ENCODE results near the gene NKAIN2. TPM values are rescaled to one million over a fixed set of nuclear protein-coding genes. Genes with fewer than 3 reads are reported as not detected.

NKAIN2 gene
- total RNA-seq, 1 donor from 2014 or later: not detected

DNA sequence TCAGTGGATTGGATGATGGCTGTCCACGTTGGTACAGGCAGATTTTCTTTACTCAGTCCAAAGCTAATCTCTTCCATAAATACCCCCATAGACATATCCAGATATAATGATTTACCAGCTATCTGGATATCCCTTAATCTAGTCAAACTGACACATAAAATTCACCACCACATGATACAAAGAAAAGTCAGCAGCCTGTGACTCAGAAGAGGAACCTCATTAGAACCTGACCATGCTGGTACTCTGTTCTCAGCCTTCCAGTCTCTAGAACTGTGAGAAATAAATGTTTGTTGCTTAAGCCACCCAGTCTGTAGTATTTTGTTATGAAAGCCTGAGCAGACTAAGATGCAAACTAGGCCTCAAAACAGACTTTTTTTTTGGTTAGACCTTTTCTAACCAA, 727.3 kb downstream of the NKAIN2 start:
- H3K4me3 ChIP-seq (ENCODE audit: low read depth, low read length): no peak overlapping the region
- no peaks in the 10 kb centered on the region for H3K36me3 ChIP-seq (ENCODE audit: control insufficient read depth, insufficient read depth, low read length)
- TF ChIP-seq, protein P1, sequence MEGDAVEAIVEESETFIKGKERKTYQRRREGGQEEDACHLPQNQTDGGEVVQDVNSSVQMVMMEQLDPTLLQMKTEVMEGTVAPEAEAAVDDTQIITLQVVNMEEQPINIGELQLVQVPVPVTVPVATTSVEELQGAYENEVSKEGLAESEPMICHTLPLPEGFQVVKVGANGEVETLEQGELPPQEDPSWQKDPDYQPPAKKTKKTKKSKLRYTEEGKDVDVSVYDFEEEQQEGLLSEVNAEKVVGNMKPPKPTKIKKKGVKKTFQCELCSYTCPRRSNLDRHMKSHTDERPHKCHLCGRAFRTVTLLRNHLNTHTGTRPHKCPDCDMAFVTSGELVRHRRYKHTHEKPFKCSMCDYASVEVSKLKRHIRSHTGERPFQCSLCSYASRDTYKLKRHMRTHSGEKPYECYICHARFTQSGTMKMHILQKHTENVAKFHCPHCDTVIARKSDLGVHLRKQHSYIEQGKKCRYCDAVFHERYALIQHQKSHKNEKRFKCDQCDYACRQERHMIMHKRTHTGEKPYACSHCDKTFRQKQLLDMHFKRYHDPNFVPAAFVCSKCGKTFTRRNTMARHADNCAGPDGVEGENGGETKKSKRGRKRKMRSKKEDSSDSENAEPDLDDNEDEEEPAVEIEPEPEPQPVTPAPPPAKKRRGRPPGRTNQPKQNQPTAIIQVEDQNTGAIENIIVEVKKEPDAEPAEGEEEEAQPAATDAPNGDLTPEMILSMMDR (IDR thresholded peaks at IDR 0.05; ENCODE audit: insufficient read depth, low read length, poor library complexity, severe bottlenecking): no peak
- no peak for DNase-seq (ENCODE audit: low read depth)
- H3K27me3 ChIP-seq (ENCODE audit: control insufficient read depth, insufficient read depth, low read length): no peaks in the 10 kb centered on the region

- TF ChIP-seq, protein P1 (IDR thresholded peaks at IDR 0.05; ENCODE audit: insufficient read depth, low read length, poor library complexity, severe bottlenecking): no peak
- no peaks in the 10 kb centered on the region for H3K36me3 ChIP-seq (ENCODE audit: control insufficient read depth, insufficient read depth, low read length)
- H3K4me3 ChIP-seq (ENCODE audit: low read depth, low read length): no peak overlapping the region
- no peaks in the 10 kb centered on the region for H3K27me3 ChIP-seq (ENCODE audit: control insufficient read depth, insufficient read depth, low read length)
- DNase-seq (ENCODE audit: low read depth): no peak
Measured at GRCh38 chr6:124535299-124535698, 731.6 kb downstream of the NKAIN2 start.

DNA sequence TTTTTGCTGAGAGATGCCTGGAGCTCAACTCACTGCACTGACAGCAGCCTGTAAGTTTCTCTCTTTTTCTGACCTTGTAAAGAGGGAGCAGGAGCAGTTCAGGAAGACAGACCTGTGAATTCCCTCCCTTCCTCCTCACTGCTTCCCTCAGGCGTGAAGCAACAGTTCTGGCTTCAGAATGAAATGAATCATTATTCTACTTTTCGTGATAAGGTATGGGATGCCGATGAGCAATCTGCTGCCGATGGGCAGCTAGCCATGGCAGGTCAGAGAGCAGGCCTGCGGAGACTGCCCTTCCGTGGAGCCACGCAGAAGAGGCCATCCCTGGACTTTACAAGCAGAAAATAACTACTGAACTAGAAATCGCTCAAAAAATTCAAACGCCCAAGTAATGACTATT, 732.1 kb downstream of the NKAIN2 start:
- Histone ChIP-seq H3K27me3 (ENCODE audit: control insufficient read depth, insufficient read depth, low read length) (no peaks in the 10 kb centered on the region), H3K36me3 (ENCODE audit: control insufficient read depth, insufficient read depth, low read length) (no peaks in the 10 kb centered on the region), H3K4me3 (ENCODE audit: low read depth, low read length) (no peak overlapping the region)
- DNase-seq (ENCODE audit: low read depth): peak; percentile 29
- TF ChIP-seq, protein P1 (IDR thresholded peaks at IDR 0.05; ENCODE audit: insufficient read depth, low read length, poor library complexity, severe bottlenecking): no peak

- TF ChIP-seq, protein P1 (IDR thresholded peaks at IDR 0.05; ENCODE audit: insufficient read depth, low read length, poor library complexity, severe bottlenecking): no peak
- no peak for DNase-seq (ENCODE audit: low read depth)
- Histone ChIP-seq H3K27me3 (ENCODE audit: control insufficient read depth, insufficient read depth, low read length) (no peaks in the 10 kb centered on the region), H3K36me3 (ENCODE audit: control insufficient read depth, insufficient read depth, low read length) (no peaks in the 10 kb centered on the region), H3K4me3 (ENCODE audit: low read depth, low read length) (no peak overlapping the region)
Measured at GRCh38 chr6:124536157-124536841, 732.6 kb downstream of the NKAIN2 start.

- no peak for DNase-seq (ENCODE audit: low read depth)
- Histone ChIP-seq H3K36me3 (ENCODE audit: control insufficient read depth, insufficient read depth, low read length) (no peaks in the 10 kb centered on the region), H3K4me3 (ENCODE audit: low read depth, low read length) (no peak overlapping the region), H3K27me3 (ENCODE audit: control insufficient read depth, insufficient read depth, low read length) (no peaks in the 10 kb centered on the region)
- TF ChIP-seq, protein P1 (IDR thresholded peaks at IDR 0.05; ENCODE audit: insufficient read depth, low read length, poor library complexity, severe bottlenecking): no peak
Measured at GRCh38 chr6:124536842-124537191, 733.2 kb downstream of the NKAIN2 start.

DNA sequence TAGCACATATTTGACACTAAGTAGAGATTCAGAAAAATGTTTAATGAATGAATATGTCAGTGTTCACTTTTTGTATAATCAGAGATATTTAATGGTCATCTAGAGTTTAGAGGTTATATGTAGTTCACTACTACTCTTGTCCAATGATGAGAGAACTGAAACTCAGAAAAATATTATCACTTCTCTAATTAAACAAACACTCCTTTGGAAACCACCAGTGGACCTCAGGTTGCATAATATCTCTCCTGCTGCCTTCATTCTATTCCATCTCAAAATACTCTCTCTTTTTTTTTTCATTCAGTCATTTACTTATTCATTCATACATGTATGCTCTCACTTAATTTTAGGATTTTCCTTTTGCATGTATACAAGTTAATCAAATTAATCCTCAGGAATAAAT, 735.4 kb downstream of the NKAIN2 start:
- Histone ChIP-seq H3K27me3 (ENCODE audit: control insufficient read depth, insufficient read depth, low read length) (no peaks in the 10 kb centered on the region), H3K4me3 (ENCODE audit: low read depth, low read length) (no peak overlapping the region), H3K36me3 (ENCODE audit: control insufficient read depth, insufficient read depth, low read length) (no peaks in the 10 kb centered on the region)
- no peak for DNase-seq (ENCODE audit: low read depth)
- TF ChIP-seq, protein P1 (IDR thresholded peaks at IDR 0.05; ENCODE audit: insufficient read depth, low read length, poor library complexity, severe bottlenecking): no peak

All from kidney epithelial cell (primary cell).